DOHH2 (cell line): ENCODE measurements around the gene CDC5L.

Source experiments
- H3F3A ChIP-seq: fragments of 200-600 bp; sonication (generic), shearing (Covaris generic); 2 replicates; pipeline ENCODE4 v1.6.0; 2016; ENCODE audit warnings: antibody characterized with exemption, mild to moderate bottlenecking; ENCODE audit not compliant: control insufficient read depth, insufficient read depth
- H3K27ac ChIP-seq: fragments of 200-600 bp; sonication (generic); 2 replicates; pipeline ENCODE4 v1.5.1; 2014; ENCODE audit warnings: low read depth, mild to moderate bottlenecking, low read length, moderate library complexity
- H3K27me3 ChIP-seq: fragments of 200-600 bp; sonication (generic); 2 replicates; pipeline ENCODE4 v1.6.1; 2014; ENCODE audit warnings: mild to moderate bottlenecking, low read length, mixed read lengths; ENCODE audit not compliant: control insufficient read depth
- H3K36me3 ChIP-seq: fragments of 200-600 bp; sonication (generic); 2 replicates; pipeline ENCODE4 v1.6.1; 2014; ENCODE audit warnings: mild to moderate bottlenecking, low read length, moderate library complexity, mixed read lengths; ENCODE audit not compliant: control insufficient read depth
- H3K4me1 ChIP-seq: fragments of 200-600 bp; sonication (generic); 2 replicates; pipeline ENCODE4 v1.6.1; 2014; ENCODE audit warnings: mild to moderate bottlenecking, low read length, mixed read lengths; ENCODE audit not compliant: control insufficient read depth
- H3K4me2 ChIP-seq: fragments of 200-600 bp; sonication (generic); 2 replicates; pipeline ENCODE4 v1.6.0; 2014; ENCODE audit warnings: mild to moderate bottlenecking, low read length, moderate library complexity
- H3K4me3 ChIP-seq: fragments of 200-600 bp; sonication (generic); 2 replicates; pipeline ENCODE4 v1.5.1; 2014; ENCODE audit warnings: mild to moderate bottlenecking, low read length, mixed read lengths
- H3K79me2 ChIP-seq: fragments of 200-600 bp; sonication (generic); 2 replicates; pipeline ENCODE4 v1.6.1; 2014; ENCODE audit warnings: mild to moderate bottlenecking, low read length, mixed read lengths; ENCODE audit not compliant: control insufficient read depth
- H3K9me2 ChIP-seq: fragments of 200-600 bp; sonication (generic); replicated peaks from 2 replicates; pipeline ENCODE4 v1.6.1; 2014; ENCODE audit warnings: mild to moderate bottlenecking, low read length, mixed read lengths; ENCODE audit not compliant: control insufficient read depth
- H3K9me3 ChIP-seq: fragments of 200-600 bp; sonication (generic); 2 replicates; pipeline ENCODE4 v1.6.1; 2014; ENCODE audit warnings: antibody characterized with exemption, low read length, mixed read lengths; ENCODE audit not compliant: control insufficient read depth, insufficient read depth
- H4K20me1 ChIP-seq: fragments of 200-600 bp; sonication (generic); 2 replicates; pipeline ENCODE4 v1.6.0; 2014; ENCODE audit warnings: low read depth, mild to moderate bottlenecking, antibody characterized with exemption, low read length, moderate library complexity; ENCODE audit not compliant: control insufficient read depth, insufficient read depth
- CTCF ChIP-seq: fragments of 200-600 bp; sonication (generic); IDR thresholded peaks from one replicate; pipeline ENCODE4 v1.5.1; 2014; ENCODE audit warnings: antibody characterized with exemption, mild to moderate bottlenecking, low read depth, low read length; ENCODE audit not compliant: poor library complexity, severe bottlenecking
- EZH2phosphoT487 ChIP-seq: fragments of 200-600 bp; sonication (generic); IDR thresholded peaks from 2 replicates; pipeline ENCODE4 v1.6.1; 2017; ENCODE audit warnings: borderline replicate concordance, mild to moderate bottlenecking, antibody characterized with exemption, low read length, moderate library complexity, mixed read lengths

CDC5L gene

GRCh38 chr6:44415873-44416502 lies 28.5 kb downstream of the CDC5L start:
- H3K27me3 ChIP-seq = no peaks in the 10 kb centered on the region
- no peak overlapping the region for H3K4me3 ChIP-seq
- H3K27ac ChIP-seq = no peak overlapping the region
- H3K36me3 ChIP-seq = peaks cover 81% of the 10 kb centered on the region
- no peaks in the 10 kb centered on the region for H4K20me1 ChIP-seq
- H3K4me2 ChIP-seq = no peak overlapping the region
- no peak for TF ChIP-seq CTCF
- TF ChIP-seq EZH2phosphoT487 = no peak
- H3K79me2 ChIP-seq = peaks cover 62% of the 10 kb centered on the region
- H3K4me1 ChIP-seq = no peaks in the 10 kb centered on the region
- no peaks in the 10 kb centered on the region for H3K9me2 ChIP-seq
- H3K9me3 ChIP-seq = no peaks in the 10 kb centered on the region
- no peaks in the 10 kb centered on the region for H3F3A ChIP-seq

- no peaks in the 10 kb centered on the region for H3K9me3 ChIP-seq
Measured at GRCh38 chr6:44422531-44422930, 35.0 kb downstream of the CDC5L start.

GRCh38 chr6:44423306-44423705 lies 35.8 kb downstream of the CDC5L start:
- Histone ChIP-seq H3K79me2 (peaks cover 2% of the 10 kb centered on the region; the same call in 1 of the 2 replicates), H3K9me2 (no peaks in the 10 kb centered on the region), H3F3A (no peaks in the 10 kb centered on the region), H3K4me3 (no peak overlapping the region), H3K4me1 (no peaks in the 10 kb centered on the region), H3K36me3 (peaks cover 87% of the 10 kb centered on the region), H3K4me2 (no peak overlapping the region), H3K27ac (no peak overlapping the region), H3K9me3 (no peaks in the 10 kb centered on the region), H3K27me3 (no peaks in the 10 kb centered on the region), H4K20me1 (0 out of 2 replicates have a peak, but pooled peaks cover 1% of the 10 kb centered on the region)
- TF ChIP-seq EZH2phosphoT487 = no peak
- no peak for TF ChIP-seq CTCF

More at GRCh38 chr6:44422531-44422930, 35.0 kb downstream of the CDC5L start:
- peaks cover 85% of the 10 kb centered on the region for H3K36me3 ChIP-seq
- H3K79me2 ChIP-seq = peaks cover 5% of the 10 kb centered on the region
- no peaks in the 10 kb centered on the region for H4K20me1 ChIP-seq
- H3K27me3 ChIP-seq = no peaks in the 10 kb centered on the region
- H3K9me2 ChIP-seq = no peaks in the 10 kb centered on the region
- no peaks in the 10 kb centered on the region for H3F3A ChIP-seq
- H3K27ac ChIP-seq = no peak overlapping the region
- H3K4me2 ChIP-seq = no peak overlapping the region
- TF ChIP-seq CTCF (no peak), EZH2phosphoT487 (no peak)
- no peaks in the 10 kb centered on the region for H3K4me1 ChIP-seq
- no peak overlapping the region for H3K4me3 ChIP-seq
